ENCODE data around the gene FBXO47. TPM values are rescaled to one million over a fixed set of nuclear protein-coding genes. Genes with fewer than 3 reads are reported as not detected.

FBXO47 gene
- total RNA-seq, 6 donors from 2014 or later: not detected

DNA sequence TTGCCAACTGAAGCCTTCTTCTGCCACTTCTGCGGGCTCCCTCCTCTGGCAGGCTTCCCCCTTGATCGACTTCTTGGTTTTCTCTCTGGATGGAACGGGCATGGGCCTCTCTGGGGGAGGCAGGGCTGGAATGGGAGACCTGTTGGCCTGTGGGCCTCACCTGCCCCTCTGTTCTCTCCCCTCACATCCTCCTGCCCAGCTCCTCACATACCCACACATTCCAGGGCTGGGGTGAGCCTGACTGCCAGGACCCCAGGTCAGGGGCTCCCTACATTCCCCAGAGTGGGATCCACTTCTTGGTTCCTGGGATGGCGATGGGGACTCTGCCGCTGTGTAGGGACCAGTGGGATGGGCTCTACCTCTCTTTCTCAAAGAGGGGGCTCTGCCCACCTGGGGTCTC lies 48.3 kb downstream of the FBXO47 start:
- H3K4me3 ChIP-seq: no peak overlapping the region
- H3K27me3 ChIP-seq: no peaks in the 10 kb centered on the region
- peaks cover 31 to 72% (median 59%) of the 10 kb centered on the region in 4 donors for H3K36me3 ChIP-seq
- H3K27ac ChIP-seq: peak overlapping the region in 1 of 4 donors; percentile 20
- H3K9me3 ChIP-seq: no peaks in the 10 kb centered on the region
- no peak for ATAC-seq (ENCODE audit: low FRiP score in 2 of 2)
- DNase-seq: no peak
- TF ChIP-seq POLR2AphosphoS5 (IDR thresholded peaks at IDR 0.05) (no peak), POLR2A (IDR thresholded peaks at IDR 0.05) (no peak), EP300 (IDR thresholded peaks at IDR 0.05) (no peak)
- TF ChIP-seq, protein P1, sequence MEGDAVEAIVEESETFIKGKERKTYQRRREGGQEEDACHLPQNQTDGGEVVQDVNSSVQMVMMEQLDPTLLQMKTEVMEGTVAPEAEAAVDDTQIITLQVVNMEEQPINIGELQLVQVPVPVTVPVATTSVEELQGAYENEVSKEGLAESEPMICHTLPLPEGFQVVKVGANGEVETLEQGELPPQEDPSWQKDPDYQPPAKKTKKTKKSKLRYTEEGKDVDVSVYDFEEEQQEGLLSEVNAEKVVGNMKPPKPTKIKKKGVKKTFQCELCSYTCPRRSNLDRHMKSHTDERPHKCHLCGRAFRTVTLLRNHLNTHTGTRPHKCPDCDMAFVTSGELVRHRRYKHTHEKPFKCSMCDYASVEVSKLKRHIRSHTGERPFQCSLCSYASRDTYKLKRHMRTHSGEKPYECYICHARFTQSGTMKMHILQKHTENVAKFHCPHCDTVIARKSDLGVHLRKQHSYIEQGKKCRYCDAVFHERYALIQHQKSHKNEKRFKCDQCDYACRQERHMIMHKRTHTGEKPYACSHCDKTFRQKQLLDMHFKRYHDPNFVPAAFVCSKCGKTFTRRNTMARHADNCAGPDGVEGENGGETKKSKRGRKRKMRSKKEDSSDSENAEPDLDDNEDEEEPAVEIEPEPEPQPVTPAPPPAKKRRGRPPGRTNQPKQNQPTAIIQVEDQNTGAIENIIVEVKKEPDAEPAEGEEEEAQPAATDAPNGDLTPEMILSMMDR (IDR thresholded peaks at IDR 0.05): no peak
- peaks cover 20 to 43% (median 28%) of the 10 kb centered on the region in 4 donors for H3K4me1 ChIP-seq
- 98 to 100% methylated on average over 5 of the region's 5 CpGs for WGBS, 2 donors

DNA sequence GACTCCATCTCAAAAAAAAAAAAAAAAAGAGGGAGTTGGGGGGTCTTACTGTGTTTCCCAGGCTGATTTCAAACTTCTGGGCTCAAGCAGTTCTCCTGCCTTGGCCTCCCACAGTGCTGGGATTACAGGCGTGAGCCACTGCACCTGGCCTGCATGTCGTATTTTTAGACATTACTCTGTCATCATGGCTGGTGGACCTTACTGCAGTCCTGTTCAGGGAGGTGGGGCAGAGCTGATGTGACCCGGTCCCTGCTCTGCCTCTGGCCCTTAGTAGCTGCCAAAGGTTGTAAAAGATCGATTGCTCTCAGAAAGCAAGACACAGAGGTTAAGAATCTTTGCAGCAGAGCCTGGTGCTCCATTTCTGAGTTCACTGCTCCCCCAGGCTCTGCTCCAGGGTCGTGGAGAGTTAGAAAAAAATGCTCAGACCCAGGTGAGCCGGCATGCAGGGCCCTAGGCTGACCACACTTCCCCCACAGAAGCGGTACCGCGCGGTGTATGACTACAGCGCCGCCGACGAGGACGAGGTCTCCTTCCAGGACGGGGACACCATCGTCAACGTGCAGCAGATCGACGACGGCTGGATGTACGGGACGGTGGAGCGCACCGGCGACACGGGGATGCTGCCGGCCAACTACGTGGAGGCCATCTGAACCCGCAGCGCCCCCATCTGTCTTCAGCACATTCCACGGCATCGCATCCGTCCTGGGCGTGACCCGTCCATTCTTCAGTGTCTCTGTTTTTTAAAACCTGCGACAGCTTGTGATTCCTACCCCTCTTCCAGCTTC lies 48.9 kb downstream of the FBXO47 start:
- ATAC-seq (ENCODE audit: low FRiP score in 2 of 2) (no peak), DNase-seq (peak in 1 of 2 donors; percentile 78)
- TF ChIP-seq, protein P1 (IDR thresholded peaks at IDR 0.05): no peak
- peak overlapping the region in 1 of 4 donors; percentile 20 for H3K27ac ChIP-seq
- no peaks in the 10 kb centered on the region for H3K9me3 ChIP-seq
- WGBS, 2 donors: 84 to 85% methylated on average over 30 to 37 of the region's 37 CpGs
- H3K27me3 ChIP-seq: no peaks in the 10 kb centered on the region
- no peak overlapping the region for H3K4me3 ChIP-seq
- peaks cover 31 to 74% (median 62%) of the 10 kb centered on the region in 4 donors for H3K36me3 ChIP-seq
- peaks cover 14 to 43% (median 25%) of the 10 kb centered on the region in 4 donors for H3K4me1 ChIP-seq

DNA sequence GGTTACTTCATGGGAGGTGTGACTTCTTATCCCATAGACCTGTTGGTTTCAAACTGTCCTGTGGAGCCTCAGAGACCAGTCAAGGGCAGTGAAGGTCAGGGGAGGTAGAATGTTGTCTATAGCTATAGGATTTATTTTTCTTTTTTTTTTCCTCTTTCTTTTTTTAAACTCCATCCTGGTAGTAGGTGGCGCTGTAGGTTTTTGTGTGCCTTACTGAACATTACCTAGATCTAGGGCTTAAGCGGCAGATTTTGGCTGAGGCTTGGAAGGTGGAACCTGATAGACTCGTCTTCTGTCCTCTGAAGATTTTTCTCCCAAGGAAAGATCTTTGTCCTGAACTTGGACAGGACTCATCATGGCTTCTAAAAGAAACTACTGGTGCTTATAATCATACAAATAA lies 49.9 kb downstream of the FBXO47 start:
- no peaks in the 10 kb centered on the region for H3K27me3 ChIP-seq
- DNase-seq: no peak
- H3K4me1 ChIP-seq: peaks cover 12 to 43% (median 25%) of the 10 kb centered on the region in 4 donors
- 95 to 97% methylated on average over 3 of the region's 3 CpGs for WGBS, 2 donors
- no peak for ATAC-seq (ENCODE audit: low FRiP score in 2 of 2)
- peaks cover 31 to 82% (median 66%) of the 10 kb centered on the region in 4 donors for H3K36me3 ChIP-seq
- no peak for TF ChIP-seq EP300 (IDR thresholded peaks at IDR 0.05)
- TF ChIP-seq POLR2AphosphoS5 (IDR thresholded peaks at IDR 0.05): no peak
- no peak for TF ChIP-seq POLR2A (IDR thresholded peaks at IDR 0.05)
- TF ChIP-seq, protein P1 (IDR thresholded peaks at IDR 0.05): no peak
- H3K9me3 ChIP-seq: no peaks in the 10 kb centered on the region
- no peak overlapping the region for H3K27ac ChIP-seq
- H3K4me3 ChIP-seq: no peak overlapping the region

DNA sequence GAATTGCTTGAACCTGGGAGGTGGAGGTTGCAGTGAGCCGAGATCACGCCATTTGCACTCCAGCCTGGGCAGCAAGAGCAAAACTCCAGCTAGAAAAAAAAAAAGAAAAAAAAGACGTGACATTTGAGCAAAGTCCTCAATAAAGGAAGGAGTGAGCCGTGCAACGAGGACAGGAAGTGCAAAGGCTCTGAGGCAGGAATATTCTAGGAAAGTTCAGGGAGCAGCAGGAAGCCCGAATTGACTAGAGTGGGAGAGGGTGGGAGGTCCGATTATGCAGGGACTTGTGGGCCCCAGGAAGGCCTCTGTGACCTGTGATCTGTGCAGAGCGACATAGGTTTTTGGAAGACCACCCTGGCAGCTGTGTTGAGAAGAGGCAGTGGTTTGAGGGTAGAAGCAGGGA lies 50.4 kb downstream of the FBXO47 start:
- ATAC-seq (ENCODE audit: low FRiP score in 2 of 2) (no peak), DNase-seq (no peak)
- Histone ChIP-seq H3K27ac (no peak overlapping the region), H3K9me3 (no peaks in the 10 kb centered on the region), H3K4me1 (peaks cover 16 to 45% (median 29%) of the 10 kb centered on the region in 4 donors), H3K27me3 (no peaks in the 10 kb centered on the region), H3K4me3 (no peak overlapping the region), H3K36me3 (peaks cover 31 to 87% (median 67%) of the 10 kb centered on the region in 4 donors)
- no peak for TF ChIP-seq EP300 (IDR thresholded peaks at IDR 0.05)
- no peak for TF ChIP-seq POLR2AphosphoS5 (IDR thresholded peaks at IDR 0.05)
- TF ChIP-seq POLR2A (IDR thresholded peaks at IDR 0.05): no peak
- TF ChIP-seq, protein P1 (IDR thresholded peaks at IDR 0.05): no peak
- WGBS, 2 donors: 77 to 79% methylated on average over 8 of the region's 8 CpGs

DNA sequence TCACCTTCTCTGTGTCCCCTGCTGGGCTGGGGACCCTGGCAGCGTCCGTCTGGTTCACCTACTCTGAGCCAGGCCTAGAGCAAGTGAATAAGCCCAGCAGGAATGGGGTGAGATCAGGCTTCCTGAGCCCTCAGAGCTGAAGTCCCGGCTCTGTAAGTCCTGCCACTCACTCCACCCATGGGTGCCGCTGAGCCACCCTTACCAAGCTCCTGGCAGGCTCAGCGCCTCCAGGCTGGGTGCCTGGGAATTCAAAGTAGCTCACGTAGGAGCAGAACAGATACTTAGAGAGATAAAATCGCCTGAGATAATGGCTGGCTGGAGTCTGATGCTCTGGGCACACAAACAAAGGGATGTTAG lies 51.6 kb downstream of the FBXO47 start:
- Histone ChIP-seq H3K36me3 (peaks cover 31 to 90% (median 72%) of the 10 kb centered on the region in 4 donors), H3K9me3 (no peaks in the 10 kb centered on the region), H3K4me3 (no peak overlapping the region), H3K27ac (peak overlapping the region in 2 of 4 donors; percentile 32 to 54), H3K4me1 (peaks cover 24 to 50% (median 37%) of the 10 kb centered on the region in 4 donors), H3K27me3 (no peaks in the 10 kb centered on the region)
- DNase-seq (no peak), ATAC-seq (ENCODE audit: low FRiP score in 2 of 2) (no peak)
- no peak for TF ChIP-seq POLR2A (IDR thresholded peaks at IDR 0.05)
- 78 to 90% methylated on average over 4 to 7 of the region's 7 CpGs for WGBS, 2 donors

Data from upper lobe of left lung (tissue), 6 donors.